Raji (cell line): ENCODE data around the gene ZFP37.

ENCODE experiments used
- POLR2A ChIP-seq: IDR thresholded peaks from 2 replicates; pipeline ENCODE4 v1.6.1; 2011; ENCODE audit warnings: low read depth, low read length, control low read depth; ENCODE audit not compliant: insufficient read depth

Gene ZFP37

GRCh38 chr9:113056191-113057106, at the start of gene ZFP37:
ZFP37 (minus strand) TSS chr9:113056724; CDS start chr9:113056688, 36 bp downstream.
- no peak for TF ChIP-seq POLR2A

- TF ChIP-seq POLR2A = no peak
Measured at GRCh38 chr9:113095561-113095960, 39.0 kb upstream of the ZFP37 start.

GRCh38 chr9:113057193-113057592, 669 bp upstream of the ZFP37 start:
- no peak for TF ChIP-seq POLR2A

GRCh38 chr9:113042884-113043657, 13.5 kb downstream of the ZFP37 start:
- TF ChIP-seq POLR2A = no peak

GRCh38 chr9:113026200-113026599, 30.3 kb downstream of the ZFP37 start:
- no peak for TF ChIP-seq POLR2A

- TF ChIP-seq POLR2A = no peak
Measured at GRCh38 chr9:113018247-113018646, 38.3 kb downstream of the ZFP37 start.

GRCh38 chr9:113012492-113012891, 44.0 kb downstream of the ZFP37 start:
- no peak for TF ChIP-seq POLR2A

GRCh38 chr9:113011911-113012381, 44.6 kb downstream of the ZFP37 start, which contains the start of gene ZNF883:
ZNF883 (minus strand) TSS chr9:113012192.
- no peak for TF ChIP-seq POLR2A

- TF ChIP-seq POLR2A = no peak
Measured at GRCh38 chr9:113005777-113006176, 50.7 kb downstream of the ZFP37 start.

- no peak for TF ChIP-seq POLR2A
Measured at GRCh38 chr9:112997236-112997941, 59.1 kb downstream of the ZFP37 start.
